ENCODE measurements around the gene PKLR. TPM values are rescaled to one million over a fixed set of nuclear protein-coding genes. Genes with fewer than 3 reads are reported as not detected.

Gene PKLR
- total RNA-seq, 1 experiment from 2014 or later = 0.04 TPM

- H3K36me3 ChIP-seq = no peaks in the 10 kb centered on the region
- H3K9me3 ChIP-seq (replicated peaks) = no peaks in the 10 kb centered on the region
- no peak overlapping the region for H3K27ac ChIP-seq
- no peak overlapping the region for H3K4me3 ChIP-seq
- no peaks in the 10 kb centered on the region for H3K27me3 ChIP-seq
- DNase-seq = no peak
- H3K4me1 ChIP-seq = peaks cover 3% of the 10 kb centered on the region; the same call in 1 of the 2 replicates
Observed at GRCh38 chr1:155282488-155283091, 18.6 kb downstream of the PKLR start.

DNA sequence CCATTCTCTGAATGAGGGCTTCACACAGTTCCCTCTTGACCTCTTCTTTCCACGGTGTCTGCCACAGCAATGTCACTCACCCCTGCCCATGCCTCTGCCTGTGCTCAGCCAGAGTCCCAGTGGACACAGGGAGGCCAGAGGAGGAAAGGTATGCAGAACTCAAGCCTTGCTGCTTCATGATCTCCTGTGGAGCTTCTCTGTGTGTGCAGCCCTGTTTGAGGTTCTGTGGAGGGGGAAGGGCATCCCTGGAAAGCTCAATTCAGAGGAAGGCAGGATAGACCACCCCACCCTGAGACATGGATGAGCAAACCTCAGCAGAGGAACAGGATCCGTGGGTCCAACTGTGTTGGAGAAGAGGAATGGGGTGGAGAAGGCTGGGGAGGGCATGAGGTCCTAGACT is 22.0 kb downstream of the PKLR start:
- H3K9me3 ChIP-seq (replicated peaks) = no peaks in the 10 kb centered on the region
- H3K27me3 ChIP-seq = no peaks in the 10 kb centered on the region
- no peak overlapping the region for H3K27ac ChIP-seq
- DNase-seq = no peak
- no peaks in the 10 kb centered on the region for H3K36me3 ChIP-seq
- no peak overlapping the region for H3K4me3 ChIP-seq
- peaks cover 5% of the 10 kb centered on the region; the same call in 1 of the 2 replicates for H3K4me1 ChIP-seq

DNA sequence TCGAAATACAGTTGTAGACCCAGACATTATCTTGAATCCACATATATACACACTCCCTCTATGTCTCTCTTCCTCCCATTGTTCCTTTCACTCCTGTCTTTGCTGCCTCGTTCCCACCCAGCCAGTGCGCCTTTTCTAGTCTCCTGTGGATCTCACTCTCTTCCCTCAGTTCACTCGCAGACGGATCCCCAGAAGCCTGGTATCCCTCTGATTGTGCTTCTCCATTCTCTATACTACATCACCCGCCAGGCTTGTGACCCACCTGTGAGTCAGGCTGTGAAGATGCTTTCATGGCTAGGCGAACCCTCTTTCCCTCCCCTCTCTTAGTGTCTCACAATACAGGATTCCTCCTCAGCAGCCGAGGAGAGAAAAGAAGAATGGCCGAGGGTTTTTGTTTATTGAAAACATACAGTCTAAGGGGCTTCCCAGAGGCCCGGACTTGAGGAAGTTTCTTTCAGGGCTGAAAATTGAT is 22.5 kb downstream of the PKLR start:
- Histone ChIP-seq H3K36me3 (no peaks in the 10 kb centered on the region), H3K4me1 (peaks cover 5% of the 10 kb centered on the region; the same call in 1 of the 2 replicates), H3K9me3 (replicated peaks) (no peaks in the 10 kb centered on the region), H3K4me3 (no peak overlapping the region), H3K27ac (no peak overlapping the region), H3K27me3 (no peaks in the 10 kb centered on the region)
- DNase-seq = no peak

GRCh38 chr1:155277902-155278688 is 23.1 kb downstream of the PKLR start:
- H3K9me3 ChIP-seq (replicated peaks) = no peaks in the 10 kb centered on the region
- no peaks in the 10 kb centered on the region for H3K36me3 ChIP-seq
- peak overlapping the region; percentile 68 for H3K4me3 ChIP-seq
- DNase-seq = peak; percentile 65
- peaks cover 5% of the 10 kb centered on the region; the same call in 1 of the 2 replicates for H3K4me1 ChIP-seq
- no peak overlapping the region for H3K27ac ChIP-seq
- H3K27me3 ChIP-seq = no peaks in the 10 kb centered on the region

DNA sequence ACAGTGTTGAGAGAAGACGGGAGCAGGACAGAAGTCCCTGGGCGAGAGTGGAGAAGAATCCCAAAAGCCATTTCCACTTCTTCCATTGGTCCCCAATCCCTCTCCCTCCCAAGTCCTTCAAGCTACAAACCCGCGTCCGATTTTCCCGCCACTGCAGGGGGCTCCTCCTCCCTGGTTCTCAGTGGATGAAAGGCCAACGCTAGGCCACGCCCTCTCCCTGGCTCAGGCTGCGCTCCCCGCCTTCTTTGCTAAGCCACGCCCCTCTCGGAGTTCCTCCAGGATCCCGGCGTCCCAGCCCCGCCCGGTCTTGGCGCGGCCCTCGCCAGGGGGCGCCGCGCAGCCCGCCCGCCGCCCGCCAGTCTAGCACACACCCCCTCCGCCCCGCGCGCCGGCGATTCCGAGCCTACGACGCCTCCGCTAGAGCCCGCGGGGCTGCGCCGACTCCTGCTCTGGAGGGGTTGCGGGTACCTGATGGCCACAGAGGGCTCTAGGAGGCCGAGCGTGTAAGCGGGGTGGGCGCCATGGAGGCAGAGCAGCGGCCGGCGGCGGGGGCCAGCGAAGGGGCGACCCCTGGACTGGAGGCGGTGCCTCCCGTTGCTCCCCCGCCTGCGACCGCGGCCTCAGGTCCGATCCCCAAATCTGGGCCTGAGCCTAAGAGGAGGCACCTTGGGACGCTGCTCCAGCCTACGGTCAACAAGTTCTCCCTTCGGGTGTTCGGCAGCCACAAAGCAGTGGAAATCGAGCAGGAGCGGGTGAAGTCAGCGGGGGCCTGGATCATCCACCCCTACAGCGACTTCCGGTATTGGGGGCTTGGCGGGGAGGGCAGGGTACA is 24.0 kb downstream of the PKLR start, which contains the start of gene HCN3:
HCN3 (plus strand) TSS at position 394 of the 832 bp plus-strand sequence; CDS start at position 522, 128 bp downstream.
- no peaks in the 10 kb centered on the region for H3K9me3 ChIP-seq (replicated peaks)
- no peak within 1 kb of the TSS for H3K27ac ChIP-seq
- peaks cover 8% of the 10 kb centered on the region for H3K4me1 ChIP-seq
- DNase-seq = peak; percentile 98 to 99
- H3K4me3 ChIP-seq = peak within 1 kb of the TSS; percentile 68
- H3K36me3 ChIP-seq = peaks cover under 1% of the 10 kb centered on the region; the same call in 1 of the 2 replicates
- no peaks in the 10 kb centered on the region for H3K27me3 ChIP-seq

GRCh38 chr1:155273343-155274245 is 27.6 kb downstream of the PKLR start, which contains the start of gene CLK2:
TSS of gene CLK2 (minus strand) at chr1:155273504. CDS start at chr1:155270977, 2,527 bp downstream.
- peak; percentile 97 to 98 for DNase-seq
- H3K4me1 ChIP-seq = peaks cover 11% of the 10 kb centered on the region
- H3K27me3 ChIP-seq = no peaks in the 10 kb centered on the region
- peak within 1 kb of the TSS; percentile 72 for H3K27ac ChIP-seq
- no peaks in the 10 kb centered on the region for H3K9me3 ChIP-seq (replicated peaks)
- H3K36me3 ChIP-seq = peaks cover 29% of the 10 kb centered on the region
- H3K4me3 ChIP-seq = peak within 1 kb of the TSS; percentile 68

DNA sequence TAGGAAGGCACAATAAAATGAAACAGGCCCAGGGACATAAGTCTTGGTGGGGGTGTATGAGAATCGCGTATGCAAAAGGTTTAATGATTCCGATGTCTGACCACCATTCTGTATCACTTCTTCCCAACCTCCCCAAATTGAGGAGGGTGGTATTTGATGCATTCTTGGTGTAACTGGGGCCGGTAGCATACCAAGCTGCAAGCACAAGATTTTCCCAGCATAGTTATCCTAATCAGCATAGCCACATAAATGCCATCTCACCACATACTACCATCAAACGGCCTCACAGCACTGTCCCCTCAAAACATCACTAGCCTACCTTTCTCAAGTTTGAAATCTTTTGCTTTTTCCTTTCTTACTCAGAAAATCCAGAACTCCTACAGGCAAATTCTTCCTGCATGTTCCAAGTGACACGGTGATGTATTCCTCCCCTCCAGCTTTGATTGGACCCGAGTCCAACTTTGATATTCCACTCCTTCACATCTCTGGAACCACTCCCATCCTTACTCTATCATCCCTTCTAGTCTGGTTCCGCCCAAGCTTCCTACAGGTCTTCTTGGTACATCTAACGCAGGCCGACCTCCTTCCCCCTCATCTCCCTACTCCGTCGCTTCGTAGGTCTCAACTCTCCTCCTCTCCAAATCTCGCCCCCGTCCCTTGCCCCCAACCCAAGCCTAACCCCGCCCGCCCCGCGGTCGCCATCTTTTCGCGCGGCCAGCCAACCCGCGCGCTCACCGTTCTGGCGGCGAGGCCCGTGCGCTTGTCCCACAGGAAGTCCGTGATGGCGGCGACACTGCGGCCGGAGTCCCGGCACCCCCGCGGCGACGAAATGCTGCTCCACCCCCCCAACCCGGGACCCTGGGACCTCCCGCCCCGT is 28.5 kb downstream of the PKLR start:
- Histone ChIP-seq H3K4me3 (peak overlapping the region; percentile 68), H3K4me1 (peaks cover 8% of the 10 kb centered on the region; the same call in 1 of the 2 replicates), H3K36me3 (peaks cover 37% of the 10 kb centered on the region), H3K27me3 (no peaks in the 10 kb centered on the region), H3K27ac (peak overlapping the region; percentile 72), H3K9me3 (replicated peaks) (no peaks in the 10 kb centered on the region)
- DNase-seq = peak; percentile 61 to 65

GRCh38 chr1:155269381-155269780 is 31.9 kb downstream of the PKLR start:
- Histone ChIP-seq H3K9me3 (replicated peaks) (no peaks in the 10 kb centered on the region), H3K4me3 (no peak overlapping the region), H3K36me3 (peaks cover 69% of the 10 kb centered on the region), H3K27ac (no peak overlapping the region), H3K27me3 (no peaks in the 10 kb centered on the region), H3K4me1 (peaks cover 5% of the 10 kb centered on the region; the same call in 1 of the 2 replicates)
- no peak for DNase-seq

- Histone ChIP-seq H3K9me3 (replicated peaks) (no peaks in the 10 kb centered on the region), H3K36me3 (peaks cover 77% of the 10 kb centered on the region), H3K4me3 (no peak overlapping the region), H3K27ac (no peak overlapping the region), H3K27me3 (no peaks in the 10 kb centered on the region), H3K4me1 (peaks cover 5% of the 10 kb centered on the region; the same call in 1 of the 2 replicates)
- no peak for DNase-seq
Observed at GRCh38 chr1:155268630-155269029, 32.6 kb downstream of the PKLR start.

GRCh38 chr1:155267373-155267772 is 33.9 kb downstream of the PKLR start:
- H3K27me3 ChIP-seq = no peaks in the 10 kb centered on the region
- DNase-seq = no peak
- no peak overlapping the region for H3K4me3 ChIP-seq
- no peaks in the 10 kb centered on the region for H3K9me3 ChIP-seq (replicated peaks)
- no peak overlapping the region for H3K27ac ChIP-seq
- H3K4me1 ChIP-seq = peaks cover 4% of the 10 kb centered on the region; the same call in 1 of the 2 replicates
- H3K36me3 ChIP-seq = peaks cover 78% of the 10 kb centered on the region

DNA sequence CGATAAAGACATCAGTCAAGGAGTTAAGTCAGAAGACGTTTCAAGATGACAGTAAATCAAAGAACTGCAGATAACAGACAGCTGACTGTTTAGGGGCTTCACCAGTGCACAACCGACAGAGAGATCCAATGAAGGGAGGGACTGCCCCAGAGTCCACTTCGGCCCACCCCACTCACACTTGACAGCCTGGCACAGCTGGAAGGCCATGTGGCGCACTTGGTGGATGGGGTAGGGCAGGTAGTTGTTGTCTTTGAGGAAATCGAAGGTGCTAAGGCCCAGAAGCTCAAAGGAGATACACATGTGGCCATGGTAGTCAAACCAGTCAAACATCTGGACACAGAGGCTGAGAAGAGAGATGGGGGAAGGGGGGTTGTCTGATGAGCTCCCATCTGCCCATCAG is 34.7 kb downstream of the PKLR start:
- Histone ChIP-seq H3K9me3 (replicated peaks) (no peaks in the 10 kb centered on the region), H3K27ac (no peak overlapping the region), H3K4me3 (no peak overlapping the region), H3K27me3 (no peaks in the 10 kb centered on the region), H3K36me3 (peaks cover 75% of the 10 kb centered on the region), H3K4me1 (no peaks in the 10 kb centered on the region)
- DNase-seq = no peak

DNA sequence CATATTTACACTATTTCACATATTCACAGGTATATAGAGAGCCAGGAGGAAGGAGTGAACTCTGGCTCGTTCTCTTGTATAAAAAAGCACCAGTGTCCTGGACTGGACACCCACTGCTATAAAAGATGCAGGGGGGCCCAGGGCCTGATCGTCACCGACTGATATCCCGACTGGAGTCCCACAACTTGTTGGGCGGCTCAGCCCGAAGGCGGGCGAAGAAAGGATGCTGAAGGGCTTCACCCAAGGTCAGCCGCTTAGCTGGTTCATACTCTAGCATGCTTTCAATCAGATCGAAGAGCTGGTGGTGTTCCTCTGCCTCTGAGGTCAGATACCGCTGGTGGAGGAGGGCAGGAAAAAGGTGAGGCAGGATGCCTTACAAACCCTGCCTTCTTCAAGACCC is 38.2 kb downstream of the PKLR start:
- no peaks in the 10 kb centered on the region for H3K9me3 ChIP-seq (replicated peaks)
- H3K27ac ChIP-seq = no peak overlapping the region
- no peaks in the 10 kb centered on the region for H3K27me3 ChIP-seq
- peaks cover 45% of the 10 kb centered on the region for H3K36me3 ChIP-seq
- no peaks in the 10 kb centered on the region for H3K4me1 ChIP-seq
- no peak for DNase-seq
- no peak overlapping the region for H3K4me3 ChIP-seq
